GM18511 (cell line): ENCODE data around the gene FOXC1.

Experiments
- ATAC-seq: cut with Tn5 transposase; IDR thresholded peaks from one replicate; pipeline ENCODE4 v1.9.1; 2021; ENCODE audit warnings: mild to moderate bottlenecking, moderate library complexity; ENCODE audit not compliant: unreplicated experiment

Gene FOXC1

DNA sequence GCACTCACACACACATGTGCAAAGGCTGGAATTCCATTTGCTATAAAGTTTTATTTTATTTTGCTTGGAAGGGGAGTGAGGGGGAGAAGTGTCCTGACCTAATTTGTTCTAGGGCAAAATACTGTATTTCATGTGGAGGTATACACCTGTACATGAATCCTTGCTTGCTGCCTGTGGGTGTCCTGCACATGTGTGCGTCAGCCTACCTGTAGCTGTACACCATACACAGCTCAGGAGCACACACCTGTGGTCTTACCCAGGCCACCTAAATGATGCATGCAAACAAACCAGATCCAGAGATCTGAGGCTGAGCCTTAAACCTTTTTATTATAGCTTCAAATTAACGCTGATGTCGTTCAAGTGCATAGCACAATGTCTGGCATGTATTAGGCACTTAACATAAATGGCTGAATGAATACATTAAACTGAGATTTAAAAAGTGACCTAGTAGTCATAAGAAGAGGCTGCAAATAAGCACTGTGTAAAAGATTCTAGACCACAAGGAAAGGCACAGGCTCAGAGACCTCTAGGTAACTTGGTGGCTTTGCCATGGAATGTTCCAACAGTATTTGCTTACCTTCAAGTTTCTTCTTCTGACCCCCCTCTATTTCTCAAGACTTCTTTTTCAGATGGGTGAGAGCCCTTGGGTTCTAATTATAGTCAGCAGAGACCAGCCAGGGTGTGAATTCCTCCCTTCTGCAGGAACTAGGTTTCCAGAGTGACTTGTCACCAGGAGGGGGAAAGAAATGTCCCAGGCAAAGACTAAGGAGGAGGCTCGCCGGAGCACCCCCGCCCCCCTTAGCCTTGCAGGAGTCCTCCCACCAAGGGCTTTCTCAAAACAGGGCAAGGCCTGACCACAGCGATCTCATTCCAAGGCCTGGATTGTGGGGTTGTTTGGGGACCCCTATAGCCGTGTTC is 13.4 kb downstream of the FOXC1 start:
- ATAC-seq, result no peak

- no peak for ATAC-seq
These were observed 14.0 kb downstream of the FOXC1 start for GRCh38 chr6:1623769-1624057.

DNA sequence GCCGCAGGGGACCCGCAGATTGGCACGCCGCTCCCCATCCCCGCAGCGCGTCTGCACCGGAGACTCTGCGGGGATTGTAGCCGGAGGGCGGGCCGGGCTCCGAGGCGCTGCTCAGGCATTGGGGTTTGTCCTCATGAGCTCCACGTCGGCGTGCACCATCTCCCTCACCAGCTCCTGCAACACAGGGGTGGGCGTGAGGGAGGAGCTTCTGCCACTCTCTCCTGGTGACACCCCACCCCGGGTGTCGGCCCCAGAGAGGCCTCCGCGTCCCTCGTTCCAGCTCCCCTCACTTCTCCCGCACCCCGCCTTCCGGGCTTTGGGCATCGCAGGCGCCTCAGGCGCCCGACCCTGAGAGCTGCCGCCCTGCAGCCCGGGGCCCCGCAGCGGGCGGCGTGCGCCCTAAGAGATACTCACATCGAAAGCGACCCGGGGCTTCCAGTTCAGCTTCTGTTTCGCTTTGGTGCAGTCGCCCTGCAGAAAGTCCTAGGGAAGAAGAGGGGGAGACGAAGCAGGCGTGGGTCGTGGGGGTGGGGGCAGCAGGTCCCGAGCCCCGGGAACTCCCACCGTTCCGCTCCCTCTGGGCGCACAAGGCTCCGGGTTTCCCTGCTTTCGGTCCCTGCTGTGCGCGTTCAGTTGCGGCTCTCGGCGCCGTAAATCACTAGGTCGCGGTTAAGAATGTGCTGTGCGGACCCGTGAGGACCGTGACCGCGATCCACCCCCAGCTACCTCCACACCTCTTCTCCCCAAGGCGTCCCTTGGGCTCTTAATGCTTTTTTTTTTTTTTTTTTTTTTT is 14.5 kb downstream of the FOXC1 start:
- no peak for ATAC-seq

GRCh38 chr6:1624851-1625781 is 15.4 kb downstream of the FOXC1 start:
- no peak for ATAC-seq

GRCh38 chr6:1625794-1626435 is 16.2 kb downstream of the FOXC1 start:
- ATAC-seq, result no peak

DNA sequence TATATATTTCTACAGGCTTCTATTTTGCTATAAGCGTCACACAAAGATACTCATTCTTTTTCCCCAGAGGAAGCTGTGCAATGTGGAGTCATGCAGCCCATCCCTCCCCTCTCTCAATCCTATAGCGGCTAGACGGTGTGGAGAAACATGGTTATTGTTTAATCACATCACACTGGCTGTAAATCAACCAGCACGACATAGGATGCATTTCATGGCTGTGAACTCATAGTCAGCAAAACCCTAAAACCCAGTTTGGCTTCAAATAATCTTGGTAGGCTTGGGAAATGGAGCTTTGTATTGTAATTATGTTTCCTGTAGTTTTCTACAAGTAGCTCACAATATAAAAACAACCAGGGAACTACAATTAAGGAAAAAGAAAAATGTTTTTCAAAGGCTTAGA is 16.8 kb downstream of the FOXC1 start:
- ATAC-seq, result no peak

DNA sequence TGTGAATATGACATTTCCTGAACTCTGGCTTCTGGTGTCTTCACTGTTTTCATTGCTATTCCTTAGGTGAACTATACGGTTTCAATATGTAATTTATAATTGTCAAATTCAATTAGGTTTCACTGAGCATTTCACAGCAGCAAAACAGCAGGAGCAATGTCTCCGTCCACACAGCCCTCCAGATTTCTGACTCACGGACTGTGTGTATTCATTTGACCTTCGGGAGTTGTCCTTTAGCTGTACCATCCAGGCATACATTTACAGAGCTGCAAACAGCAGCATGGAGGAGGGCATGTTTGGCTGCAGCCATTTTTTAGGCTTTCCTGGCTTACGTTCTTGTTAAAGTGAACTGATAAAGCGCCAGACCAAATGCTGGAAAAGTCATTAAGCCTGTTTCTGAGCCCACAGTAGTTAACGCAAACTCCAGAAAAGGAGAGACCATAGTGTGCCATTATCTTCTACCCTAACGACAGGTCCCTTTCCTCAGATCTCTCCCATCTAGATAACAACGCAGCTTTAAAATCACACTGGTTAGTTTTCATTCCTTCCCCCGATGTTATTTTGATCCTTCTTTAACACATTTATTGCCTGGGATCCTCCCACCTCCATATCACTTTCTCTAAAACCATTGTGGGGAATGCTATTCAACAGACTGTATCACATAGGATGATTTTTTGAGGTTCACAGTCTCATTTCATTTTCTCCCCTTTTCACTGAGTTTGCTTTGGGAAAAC is 18.3 kb downstream of the FOXC1 start:
- ATAC-seq, result no peak

DNA sequence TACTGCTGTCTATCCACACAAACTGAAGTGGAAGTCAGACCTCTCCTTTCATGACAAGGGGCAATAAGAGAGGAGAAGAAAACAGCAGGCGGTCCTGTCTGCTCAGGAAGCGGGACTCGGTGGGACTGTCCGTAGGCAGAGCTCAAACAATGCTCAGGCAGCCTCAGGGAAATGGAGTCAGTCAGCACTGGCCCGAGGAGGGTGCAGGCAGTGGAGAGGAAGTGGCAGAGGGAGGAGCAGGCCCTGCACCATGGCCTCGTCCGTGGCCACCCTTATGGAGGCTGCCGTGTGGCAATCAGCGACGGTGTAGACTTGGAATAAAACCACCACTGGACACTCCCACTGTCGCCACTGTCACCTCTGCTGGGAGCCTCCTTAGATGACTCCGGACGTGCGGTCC is 19.6 kb downstream of the FOXC1 start:
- ATAC-seq, result no peak

DNA sequence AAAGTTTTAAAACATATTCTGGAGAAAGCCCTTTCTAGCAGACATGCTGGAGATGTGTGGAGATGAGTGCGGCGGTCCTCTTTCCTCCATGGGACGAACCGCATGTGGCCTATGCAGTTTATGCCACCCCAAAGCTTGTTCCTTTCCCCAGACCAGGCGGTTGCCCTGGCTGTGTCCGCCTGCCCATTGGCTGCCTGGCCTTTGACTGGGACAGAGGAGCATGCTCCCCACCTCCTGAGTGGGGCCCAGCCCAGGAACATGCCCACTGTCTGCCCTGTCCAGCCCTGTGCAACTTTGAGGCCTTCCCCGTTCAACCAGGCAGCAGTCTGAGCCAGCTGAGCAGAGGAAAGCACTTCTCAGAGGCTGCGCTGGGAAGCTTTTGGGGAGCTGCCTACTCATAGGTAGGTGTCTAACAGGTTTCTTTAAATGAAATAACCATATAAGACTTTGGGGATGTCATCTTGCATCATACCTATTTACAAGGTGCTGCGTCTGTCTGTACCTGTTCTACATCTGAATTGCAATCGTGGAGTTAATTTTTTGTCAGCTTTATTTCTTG is 20.6 kb downstream of the FOXC1 start:
- ATAC-seq, result no peak

GRCh38 chr6:1630771-1631217 is 21.1 kb downstream of the FOXC1 start:
- ATAC-seq, result no peak

GRCh38 chr6:1631251-1631650 is 21.5 kb downstream of the FOXC1 start:
- no peak for ATAC-seq

DNA sequence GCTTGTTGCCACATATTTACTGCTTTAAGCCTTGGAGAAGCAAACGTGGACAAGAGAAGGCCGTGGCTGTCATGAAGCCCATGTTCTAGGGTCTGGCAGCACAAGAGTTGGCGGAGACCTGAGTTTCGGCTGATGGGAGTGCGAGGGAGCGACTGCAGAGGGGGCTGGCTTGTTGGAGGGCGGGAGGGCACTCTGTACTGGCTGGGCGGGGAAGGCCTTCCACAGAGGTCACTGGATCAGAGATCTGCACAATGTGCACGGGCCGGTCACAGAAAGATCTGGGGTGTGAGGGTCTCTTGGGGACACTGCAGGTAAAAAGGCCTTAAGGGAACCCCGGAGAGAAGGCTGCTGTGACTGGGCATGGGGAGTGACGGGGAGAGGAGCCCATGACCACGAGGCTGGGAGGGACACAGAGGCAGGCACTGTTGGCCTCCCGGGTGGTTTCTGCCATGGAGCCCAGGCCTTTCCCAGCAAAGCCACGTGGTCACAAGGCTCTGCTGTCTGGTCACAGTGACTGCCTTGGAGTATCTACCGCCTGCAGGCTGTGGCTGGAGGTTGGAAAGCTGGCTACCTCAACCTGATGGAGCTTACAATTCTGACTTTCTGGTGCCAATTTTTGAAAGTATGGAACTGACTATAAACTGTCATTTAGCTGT is 23.8 kb downstream of the FOXC1 start:
- ATAC-seq, result no peak

- ATAC-seq, result no peak
These were observed 24.4 kb downstream of the FOXC1 start for GRCh38 chr6:1634081-1634480.

DNA sequence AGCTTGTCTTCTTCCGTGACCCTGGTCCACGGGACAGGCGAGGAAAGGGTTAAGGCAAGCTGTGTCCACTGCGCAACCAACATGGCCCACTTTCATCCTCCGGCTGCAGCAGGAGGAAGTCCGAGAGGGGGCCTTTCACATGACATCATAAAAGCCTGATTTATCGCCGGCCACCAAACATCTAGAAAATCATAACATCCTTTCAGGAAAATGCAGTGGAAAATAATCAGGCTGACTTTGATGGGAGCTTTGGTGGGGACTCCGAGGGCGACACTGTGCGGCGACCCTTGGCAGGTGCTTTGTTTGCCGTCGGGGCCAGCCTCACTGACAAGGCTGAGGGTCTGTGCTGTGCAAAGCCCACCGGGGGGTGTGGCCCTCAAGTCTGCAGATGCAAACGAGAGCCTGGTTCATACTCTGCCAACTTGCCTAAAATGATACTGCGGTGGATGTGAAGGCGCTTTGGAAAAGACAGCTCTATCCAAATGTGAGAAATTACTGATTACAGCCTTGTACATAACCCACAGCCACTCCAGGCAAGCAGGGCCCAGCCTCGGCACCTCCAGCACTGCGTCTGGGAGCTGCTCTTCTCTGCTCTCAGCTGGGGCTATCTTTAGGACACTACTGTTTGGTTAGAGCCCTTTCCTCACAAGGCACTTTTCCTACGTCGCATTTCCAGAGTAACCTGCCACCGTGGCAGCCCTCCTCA is 25.7 kb downstream of the FOXC1 start:
- ATAC-seq, result no peak

- no peak for ATAC-seq
These were observed 26.6 kb downstream of the FOXC1 start for GRCh38 chr6:1636272-1636825.

DNA sequence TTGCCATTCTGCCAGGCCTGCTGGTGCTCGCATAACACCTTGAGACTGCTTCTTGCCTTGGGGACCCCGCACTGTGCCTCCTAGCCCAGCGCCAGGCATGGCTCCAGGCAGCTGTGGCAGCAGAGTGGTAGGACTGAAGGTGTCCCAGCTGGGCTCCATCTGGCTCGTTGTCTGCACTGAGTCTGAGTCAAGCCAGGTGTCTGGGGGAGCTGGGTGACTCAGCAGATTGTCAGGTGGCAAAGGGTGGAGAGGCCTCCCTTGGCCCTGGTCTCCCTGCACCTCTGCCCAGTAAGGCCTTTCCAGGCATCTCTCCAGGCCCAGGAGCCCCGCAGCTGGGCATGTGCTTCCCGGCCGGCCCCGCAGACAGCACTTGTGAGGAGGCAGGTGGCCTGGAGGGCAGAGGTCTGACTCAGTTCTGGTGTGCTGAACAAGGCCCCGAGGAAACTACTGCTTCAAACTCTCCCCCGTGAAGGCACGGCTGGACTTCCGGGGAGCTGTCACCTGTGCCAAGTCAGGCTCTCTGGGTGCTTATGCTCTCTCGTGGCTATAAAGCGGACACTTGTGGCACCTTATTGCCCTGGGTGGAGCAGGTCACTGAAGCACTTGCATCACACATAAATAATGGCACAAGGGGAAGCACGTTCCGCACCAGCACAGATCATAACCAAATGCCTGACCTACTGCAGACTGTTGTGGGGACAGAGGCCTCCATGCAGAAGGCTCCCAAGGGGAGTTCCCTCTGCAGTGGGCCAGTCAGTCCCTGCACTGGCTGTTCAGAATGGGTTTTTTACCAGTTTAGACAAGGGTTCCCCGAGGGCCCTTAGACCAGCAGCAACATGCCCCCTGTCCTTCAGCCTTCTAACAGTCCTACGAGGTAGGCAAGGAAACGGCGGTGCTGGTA is 27.5 kb downstream of the FOXC1 start:
- peak; percentile 70 for ATAC-seq

DNA sequence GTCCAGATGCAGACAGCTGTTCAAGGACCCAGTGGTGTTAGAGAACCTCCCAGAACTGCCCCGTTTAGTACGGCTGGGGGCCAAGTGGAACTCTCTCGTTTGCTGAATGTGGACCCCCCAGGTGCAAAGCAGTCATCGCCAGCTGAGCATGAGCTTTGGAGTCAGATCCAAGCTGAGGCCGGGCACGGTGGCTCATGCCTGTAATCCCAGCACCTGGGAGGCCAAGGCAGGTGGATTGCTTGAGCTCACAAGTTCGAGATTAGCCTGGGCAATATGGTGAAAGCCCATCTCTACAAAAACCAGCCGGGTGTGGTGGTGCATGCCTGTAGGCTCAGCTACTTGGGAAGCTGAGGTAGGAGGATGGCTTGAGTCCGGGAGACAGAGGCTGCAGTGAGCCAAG is 29.7 kb downstream of the FOXC1 start:
- no peak for ATAC-seq
